ENCODE data around the gene SELENOO.

The SELENOO gene

DNA sequence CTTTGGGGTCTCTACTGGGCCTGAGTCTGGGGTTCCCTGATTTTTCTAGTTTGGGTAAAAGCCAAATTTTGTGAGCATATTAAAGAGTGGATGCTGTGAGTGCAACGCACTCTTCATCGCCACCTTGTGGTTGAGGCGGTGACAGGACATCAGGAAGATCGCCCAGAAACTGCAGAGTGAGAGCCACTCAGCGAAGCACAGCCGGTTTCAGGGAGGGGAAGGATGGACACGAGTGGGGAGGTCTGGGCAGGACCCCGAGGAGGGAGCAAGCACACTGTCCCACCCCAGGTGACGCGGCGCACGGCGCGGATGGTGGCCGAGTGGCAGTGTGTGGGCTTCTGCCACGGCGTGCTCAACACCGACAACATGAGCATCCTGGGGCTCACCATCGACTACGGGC is 9.1 kb downstream of the SELENOO start:
- Histone ChIP-seq H3K36me3 (ENCODE audit: control insufficient read depth, low read length) (peaks cover 90% of the 10 kb centered on the region), H3K79me2 (ENCODE audit: control insufficient read depth, low read length) (peaks cover 86% of the 10 kb centered on the region), H3F3A (ENCODE audit: control insufficient read depth, insufficient read depth) (peaks cover 5% of the 10 kb centered on the region), H3K9me2 (replicated peaks; ENCODE audit: control insufficient read depth, low read length) (no peaks in the 10 kb centered on the region), H3K4me3 (ENCODE audit: low read length) (no peak overlapping the region), H3K27ac (ENCODE audit: low read depth, low read length) (no peak overlapping the region), H3K4me1 (ENCODE audit: control insufficient read depth, low read length) (peaks cover 30% of the 10 kb centered on the region), H3K27me3 (ENCODE audit: control insufficient read depth, low read length) (no peaks in the 10 kb centered on the region), H3K9me3 (ENCODE audit: control insufficient read depth, insufficient read depth, low read length) (no peaks in the 10 kb centered on the region), H3K4me2 (ENCODE audit: low read length) (no peak overlapping the region), H4K20me1 (ENCODE audit: control insufficient read depth, insufficient read depth, low read depth, low read length) (peaks cover 17% of the 10 kb centered on the region; the same call in 1 of the 2 replicates)
- TF ChIP-seq, protein P1, sequence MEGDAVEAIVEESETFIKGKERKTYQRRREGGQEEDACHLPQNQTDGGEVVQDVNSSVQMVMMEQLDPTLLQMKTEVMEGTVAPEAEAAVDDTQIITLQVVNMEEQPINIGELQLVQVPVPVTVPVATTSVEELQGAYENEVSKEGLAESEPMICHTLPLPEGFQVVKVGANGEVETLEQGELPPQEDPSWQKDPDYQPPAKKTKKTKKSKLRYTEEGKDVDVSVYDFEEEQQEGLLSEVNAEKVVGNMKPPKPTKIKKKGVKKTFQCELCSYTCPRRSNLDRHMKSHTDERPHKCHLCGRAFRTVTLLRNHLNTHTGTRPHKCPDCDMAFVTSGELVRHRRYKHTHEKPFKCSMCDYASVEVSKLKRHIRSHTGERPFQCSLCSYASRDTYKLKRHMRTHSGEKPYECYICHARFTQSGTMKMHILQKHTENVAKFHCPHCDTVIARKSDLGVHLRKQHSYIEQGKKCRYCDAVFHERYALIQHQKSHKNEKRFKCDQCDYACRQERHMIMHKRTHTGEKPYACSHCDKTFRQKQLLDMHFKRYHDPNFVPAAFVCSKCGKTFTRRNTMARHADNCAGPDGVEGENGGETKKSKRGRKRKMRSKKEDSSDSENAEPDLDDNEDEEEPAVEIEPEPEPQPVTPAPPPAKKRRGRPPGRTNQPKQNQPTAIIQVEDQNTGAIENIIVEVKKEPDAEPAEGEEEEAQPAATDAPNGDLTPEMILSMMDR (IDR thresholded peaks at IDR 0.05; ENCODE audit: low read depth, low read length, poor library complexity, severe bottlenecking), result peak; percentile 94
- TF ChIP-seq EZH2phosphoT487 (IDR thresholded peaks at IDR 0.05; ENCODE audit: borderline replicate concordance, low read length), result no peak

DNA sequence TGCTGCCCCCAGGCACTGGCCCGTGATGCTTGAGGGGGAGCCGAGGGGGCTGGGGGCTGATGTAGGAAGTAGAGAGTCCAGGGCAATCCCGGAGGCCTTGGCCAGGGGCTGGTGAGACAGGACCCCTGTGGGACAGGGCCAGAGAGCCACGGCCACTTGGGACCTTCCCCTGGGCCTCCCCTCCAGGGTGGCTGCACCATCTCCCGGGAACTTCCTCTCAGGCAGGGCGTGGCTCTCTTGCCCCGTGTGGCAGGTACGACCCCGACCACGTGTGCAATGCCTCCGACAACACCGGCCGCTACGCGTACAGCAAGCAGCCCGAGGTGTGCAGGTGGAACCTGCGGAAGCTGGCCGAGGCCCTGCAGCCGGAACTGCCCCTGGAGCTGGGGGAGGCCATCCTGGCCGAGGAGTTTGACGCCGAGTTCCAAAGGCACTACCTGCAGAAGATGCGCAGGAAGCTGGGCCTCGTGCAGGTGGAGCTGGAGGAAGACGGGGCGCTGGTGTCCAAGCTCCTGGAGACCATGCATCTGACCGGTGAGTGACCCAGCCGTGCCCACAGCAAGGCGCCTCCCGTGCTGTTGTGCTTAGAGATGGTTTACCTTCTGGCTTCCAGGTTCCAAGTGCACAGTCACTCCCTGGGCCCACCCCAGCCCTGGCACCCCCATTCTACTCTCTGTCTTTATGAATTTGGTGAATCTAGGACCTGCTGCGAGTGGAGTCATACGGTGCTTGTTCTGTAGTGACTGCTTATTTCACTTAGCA is 9.7 kb downstream of the SELENOO start:
- peaks cover 89% of the 10 kb centered on the region for H3K36me3 ChIP-seq (ENCODE audit: control insufficient read depth, low read length)

DNA sequence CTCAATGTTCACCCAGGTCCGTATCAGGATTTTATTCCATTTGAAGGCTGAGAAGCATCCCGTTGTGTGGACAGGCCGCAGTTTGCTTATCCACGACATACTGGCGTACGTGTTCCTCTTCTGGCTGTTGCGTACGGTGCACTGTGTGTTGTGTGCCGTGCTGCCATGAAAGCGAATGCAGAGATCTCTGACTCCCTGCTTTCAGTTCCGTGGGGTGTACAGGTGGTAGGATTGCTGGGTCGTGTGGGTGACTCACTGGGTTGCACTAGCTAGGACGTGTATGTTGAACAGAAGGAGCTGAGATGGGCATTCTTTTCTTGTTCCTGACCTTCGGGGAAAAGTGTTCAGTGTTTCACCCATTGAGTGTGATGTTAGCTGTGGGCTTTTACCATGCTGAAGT is 10.3 kb downstream of the SELENOO start:
- no peak for TF ChIP-seq EZH2phosphoT487 (IDR thresholded peaks at IDR 0.05; ENCODE audit: borderline replicate concordance, low read length)
- TF ChIP-seq, protein P1 (IDR thresholded peaks at IDR 0.05; ENCODE audit: low read depth, low read length, poor library complexity, severe bottlenecking), result no peak
- Histone ChIP-seq H3K4me2 (ENCODE audit: low read length) (no peak overlapping the region), H4K20me1 (ENCODE audit: control insufficient read depth, insufficient read depth, low read depth, low read length) (peaks cover 17% of the 10 kb centered on the region; the same call in 1 of the 2 replicates), H3F3A (ENCODE audit: control insufficient read depth, insufficient read depth) (peaks cover 4% of the 10 kb centered on the region; the same call in 1 of the 2 replicates), H3K79me2 (ENCODE audit: control insufficient read depth, low read length) (peaks cover 83% of the 10 kb centered on the region), H3K27ac (ENCODE audit: low read depth, low read length) (no peak overlapping the region), H3K4me3 (ENCODE audit: low read length) (no peak overlapping the region), H3K27me3 (ENCODE audit: control insufficient read depth, low read length) (no peaks in the 10 kb centered on the region), H3K9me2 (replicated peaks; ENCODE audit: control insufficient read depth, low read length) (no peaks in the 10 kb centered on the region), H3K36me3 (ENCODE audit: control insufficient read depth, low read length) (peaks cover 89% of the 10 kb centered on the region), H3K9me3 (ENCODE audit: control insufficient read depth, insufficient read depth, low read length) (no peaks in the 10 kb centered on the region), H3K4me1 (ENCODE audit: control insufficient read depth, low read length) (peaks cover 25% of the 10 kb centered on the region)

More for the DNA sequence above, 9.7 kb downstream of the SELENOO start:
- Histone ChIP-seq H3K27me3 (ENCODE audit: control insufficient read depth, low read length) (no peaks in the 10 kb centered on the region), H3F3A (ENCODE audit: control insufficient read depth, insufficient read depth) (peaks cover 4% of the 10 kb centered on the region; the same call in 1 of the 2 replicates), H3K4me2 (ENCODE audit: low read length) (no peak overlapping the region), H3K9me3 (ENCODE audit: control insufficient read depth, insufficient read depth, low read length) (no peaks in the 10 kb centered on the region), H3K4me1 (ENCODE audit: control insufficient read depth, low read length) (peaks cover 30% of the 10 kb centered on the region), H3K4me3 (ENCODE audit: low read length) (no peak overlapping the region), H3K9me2 (replicated peaks; ENCODE audit: control insufficient read depth, low read length) (no peaks in the 10 kb centered on the region), H3K79me2 (ENCODE audit: control insufficient read depth, low read length) (peaks cover 83% of the 10 kb centered on the region), H4K20me1 (ENCODE audit: control insufficient read depth, insufficient read depth, low read depth, low read length) (peaks cover 17% of the 10 kb centered on the region; the same call in 1 of the 2 replicates), H3K27ac (ENCODE audit: low read depth, low read length) (no peak overlapping the region)
- TF ChIP-seq, protein P1 (IDR thresholded peaks at IDR 0.05; ENCODE audit: low read depth, low read length, poor library complexity, severe bottlenecking), result no peak
- no peak for TF ChIP-seq EZH2phosphoT487 (IDR thresholded peaks at IDR 0.05; ENCODE audit: borderline replicate concordance, low read length)
